22Rv1 (cell line): Measurements from ENCODE around the gene DNAH9.

ENCODE experiments used
- H3K27ac ChIP-seq: fragments of 450-650 bp; 2 replicates; pipeline ENCODE4 v1.5.1; 2017
- CTCF ChIP-seq: fragments of 450-650 bp; IDR thresholded peaks from 2 replicates; pipeline ENCODE4 v1.5.1; 2017; ENCODE audit warnings: mild to moderate bottlenecking
- ZFX ChIP-seq: fragments of 450-650 bp; IDR thresholded peaks from 2 replicates; pipeline ENCODE4 v1.6.1; 2017; ENCODE audit warnings: antibody characterized with exemption, borderline replicate concordance

DNAH9 gene

GRCh38 chr17:11921296-11921695 is 323.0 kb downstream of the DNAH9 start:
- TF ChIP-seq ZFX, result no peak
- TF ChIP-seq CTCF, result no peak
- H3K27ac ChIP-seq, result no peak overlapping the region

GRCh38 chr17:11922638-11923037 is 324.4 kb downstream of the DNAH9 start:
- peak; percentile 24 for TF ChIP-seq CTCF
- no peak for TF ChIP-seq ZFX
- no peak overlapping the region for H3K27ac ChIP-seq

- TF ChIP-seq ZFX (no peak), CTCF (no peak)
- H3K27ac ChIP-seq, result no peak overlapping the region
Observed at GRCh38 chr17:11924076-11924475, 325.8 kb downstream of the DNAH9 start.

GRCh38 chr17:11925262-11926021 is 327.2 kb downstream of the DNAH9 start:
- no peak for TF ChIP-seq CTCF
- no peak for TF ChIP-seq ZFX
- no peak overlapping the region for H3K27ac ChIP-seq

GRCh38 chr17:11928436-11928835 is 330.2 kb downstream of the DNAH9 start:
- H3K27ac ChIP-seq, result no peak overlapping the region
- TF ChIP-seq CTCF (no peak), ZFX (no peak)

GRCh38 chr17:11932337-11932898 is 334.1 kb downstream of the DNAH9 start:
- TF ChIP-seq ZFX (no peak), CTCF (no peak)
- H3K27ac ChIP-seq, result no peak overlapping the region

- no peak for TF ChIP-seq ZFX
- TF ChIP-seq CTCF, result peak; percentile 98
Observed at GRCh38 chr17:11935734-11936406, 337.6 kb downstream of the DNAH9 start.

More at GRCh38 chr17:11935734-11936406, 337.6 kb downstream of the DNAH9 start:
- H3K27ac ChIP-seq, result no peak overlapping the region
